HG02885 (cell line): Measurements from ENCODE around the gene ZNF576.
"Not testable (repeated sequence)": the region's sequence is repeated elsewhere in the genome, so short reads cannot be mapped to it uniquely, and the experiment has no call there.

Source experiments
- ATAC-seq: cut with Tn5 transposase; IDR thresholded peaks from one replicate; pipeline ENCODE4 v1.9.1; 2021; ENCODE audit warnings: mild to moderate bottlenecking; ENCODE audit not compliant: unreplicated experiment, poor library complexity

ZNF576 gene, protein sequence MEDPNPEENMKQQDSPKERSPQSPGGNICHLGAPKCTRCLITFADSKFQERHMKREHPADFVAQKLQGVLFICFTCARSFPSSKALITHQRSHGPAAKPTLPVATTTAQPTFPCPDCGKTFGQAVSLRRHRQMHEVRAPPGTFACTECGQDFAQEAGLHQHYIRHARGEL

GRCh38 chr19:43595999-43596841 lies at the start of gene ZNF576, which contains the start of gene IRGQ:
ZNF576 (plus strand) TSS chr19:43596595; CDS start chr19:43597109, 514 bp downstream.
IRGQ (minus strand) TSS chr19:43596134; CDS start chr19:43595338, 796 bp downstream.
- ATAC-seq: peak; percentile 87

- not testable (repeated sequence) for ATAC-seq
Measured at GRCh38 chr19:43547926-43548325, 48.5 kb upstream of the ZNF576 start.

- no peak for ATAC-seq
Measured at GRCh38 chr19:43548706-43549105, 47.7 kb upstream of the ZNF576 start.

DNA sequence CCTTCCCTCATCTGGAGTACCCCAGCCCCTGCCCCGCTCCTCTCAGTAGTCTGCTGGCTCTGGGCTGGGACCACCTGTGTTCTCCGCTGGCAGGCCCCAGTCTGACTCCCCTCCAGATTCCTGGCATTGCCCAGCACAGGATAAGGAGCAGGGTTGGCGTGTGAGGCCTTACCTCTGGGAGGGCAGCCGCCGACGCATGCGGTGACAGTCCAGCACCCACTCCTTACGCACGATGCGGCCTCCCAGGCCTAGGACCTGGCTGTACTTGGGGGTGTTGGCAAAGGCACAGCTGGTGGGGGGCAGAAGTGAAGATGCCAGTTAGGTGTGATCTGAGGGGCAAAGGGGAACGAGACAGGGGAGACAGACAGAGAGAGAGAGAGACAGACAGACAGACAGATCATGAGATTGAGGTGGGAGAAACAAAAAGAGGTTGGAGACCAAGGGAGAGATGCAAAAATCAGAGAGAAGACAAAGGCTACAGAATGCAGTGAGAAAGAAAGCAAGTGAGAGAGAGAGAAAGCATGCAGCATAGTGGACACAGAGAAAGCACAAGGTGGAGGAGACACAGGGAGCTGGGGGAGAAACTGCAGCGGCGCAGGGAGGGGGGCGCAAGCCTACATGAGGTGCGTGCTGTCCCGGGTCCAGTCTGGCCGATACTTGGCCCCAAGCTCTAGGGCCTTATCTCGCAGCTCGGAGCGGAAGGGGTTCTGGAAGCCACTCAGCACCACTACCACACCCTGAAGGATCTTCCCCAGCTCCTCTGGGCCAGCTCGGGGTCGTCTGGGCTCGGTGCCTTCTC lies 44.8 kb upstream of the ZNF576 start:
- no peak for ATAC-seq

- no peak for ATAC-seq
Measured at GRCh38 chr19:43552198-43552450, 44.3 kb upstream of the ZNF576 start.

GRCh38 chr19:43552616-43553015 lies 43.8 kb upstream of the ZNF576 start:
- ATAC-seq: no peak

- no peak for ATAC-seq
Measured at GRCh38 chr19:43553656-43554055, 42.7 kb upstream of the ZNF576 start.

DNA sequence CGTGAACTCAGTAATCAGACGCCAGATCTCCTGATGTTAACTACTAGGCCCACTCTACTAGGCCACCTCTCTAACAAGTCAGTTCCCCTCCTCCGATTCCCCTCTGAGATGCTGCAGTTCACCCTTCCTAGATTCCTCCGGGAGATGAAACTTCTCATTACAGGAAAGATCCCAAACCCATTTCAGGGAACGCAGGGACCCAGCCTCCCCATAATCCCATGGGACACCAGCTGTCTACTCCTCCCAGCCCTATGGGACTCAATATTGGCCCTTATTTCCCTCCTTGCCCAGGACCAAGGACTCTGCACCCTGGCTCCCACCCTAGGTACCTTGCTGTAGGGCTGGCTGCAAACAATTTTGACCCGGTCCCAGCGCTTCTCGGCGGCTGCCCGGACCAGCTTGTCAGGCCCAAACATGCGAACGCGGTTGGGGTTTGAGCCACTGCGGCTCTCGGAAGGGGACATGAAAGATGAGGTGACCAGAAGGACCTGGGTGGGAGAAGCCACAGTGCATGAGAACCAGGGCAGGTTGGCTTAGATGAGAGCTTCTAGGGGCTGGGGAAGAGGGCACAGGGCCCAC lies 42.0 kb upstream of the ZNF576 start:
- no peak for ATAC-seq

DNA sequence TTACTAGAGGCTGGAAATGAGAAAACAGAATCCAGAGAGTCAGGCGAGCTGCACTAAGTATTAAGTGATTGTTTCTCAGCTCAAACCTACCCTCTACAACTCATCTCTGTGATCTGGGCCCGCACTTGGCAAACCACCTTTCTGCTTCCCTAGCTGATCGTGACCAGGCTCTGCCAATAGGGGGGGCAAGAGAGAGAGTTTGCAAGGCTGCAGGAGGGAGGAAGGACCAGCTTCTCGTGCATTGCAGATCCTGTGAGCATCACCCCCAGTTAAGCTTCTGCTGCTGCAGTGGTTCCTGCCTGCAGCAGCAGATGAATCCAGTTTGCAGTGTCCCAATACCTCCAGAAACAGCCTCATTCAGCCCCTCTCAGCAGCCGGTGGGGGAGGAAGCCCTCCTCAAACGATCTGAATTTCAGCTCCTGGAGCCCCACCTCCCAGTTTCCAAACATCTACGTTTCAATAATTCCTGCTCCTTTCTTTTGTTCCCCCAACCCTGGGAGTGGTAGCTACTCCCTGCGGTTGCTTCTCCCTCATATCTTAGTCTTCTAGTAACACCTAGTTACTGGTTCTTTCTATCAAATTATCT lies 41.1 kb upstream of the ZNF576 start:
- ATAC-seq: no peak

DNA sequence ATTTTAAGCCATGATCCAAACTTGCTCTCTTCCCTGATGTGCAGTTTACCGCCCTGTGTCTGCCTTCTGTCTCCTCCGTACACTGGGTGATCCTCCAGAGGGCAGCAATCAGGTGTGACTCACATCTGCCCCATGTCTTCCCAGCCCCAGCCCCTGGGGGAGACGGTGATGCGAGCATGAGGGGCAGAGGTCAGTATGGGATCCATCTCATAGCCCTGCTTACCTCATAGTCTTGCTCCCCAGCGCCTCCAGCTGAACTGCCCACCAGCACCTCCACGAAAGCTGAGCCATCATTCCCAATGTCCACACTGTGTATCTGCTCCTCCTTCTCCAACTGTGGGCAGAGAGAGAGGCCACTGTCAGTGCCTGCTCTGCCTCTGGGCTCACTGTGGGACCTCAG lies 35.7 kb upstream of the ZNF576 start:
- no peak for ATAC-seq

DNA sequence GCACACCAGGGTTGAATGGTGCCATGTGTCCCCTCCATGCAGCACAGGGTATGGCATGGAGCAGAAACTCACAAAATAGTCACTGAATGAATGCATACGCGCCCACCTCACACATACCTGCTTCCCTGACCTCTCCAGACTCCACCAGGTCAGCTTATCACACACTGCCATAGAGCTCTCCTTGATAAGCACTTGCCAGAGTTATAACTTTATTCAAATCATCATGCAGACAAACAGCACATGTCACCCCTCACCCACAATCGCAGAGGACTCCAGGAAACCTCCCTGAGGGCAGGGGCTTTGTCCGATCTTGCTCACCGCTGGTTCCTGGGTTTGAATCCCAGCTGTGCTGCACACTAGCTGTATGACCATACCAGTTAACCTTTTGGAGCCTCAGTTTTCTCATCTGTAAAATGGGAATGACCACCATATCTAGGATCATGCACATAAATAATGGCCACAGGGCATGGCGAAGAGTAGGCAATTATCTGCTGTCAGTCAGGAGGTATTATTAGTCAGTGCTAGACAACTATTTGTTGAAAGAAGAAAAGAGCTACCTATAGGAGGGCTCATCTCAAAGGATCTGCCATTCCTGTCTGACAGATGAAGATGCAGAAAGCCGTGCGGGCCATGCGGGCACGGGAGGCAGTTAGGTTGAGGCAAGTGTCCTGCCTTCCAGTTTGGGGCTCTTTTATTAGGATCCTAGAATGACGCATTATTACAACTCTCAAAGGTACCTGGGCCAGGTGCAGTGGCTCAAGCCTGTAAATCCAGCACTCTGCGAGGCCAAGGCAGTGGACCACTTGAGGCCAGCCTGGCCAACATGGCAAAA lies 35.0 kb upstream of the ZNF576 start:
- ATAC-seq: no peak

GRCh38 chr19:43562226-43562697 lies 34.1 kb upstream of the ZNF576 start:
- no peak for ATAC-seq

GRCh38 chr19:43562698-43563241 lies 33.6 kb upstream of the ZNF576 start:
- no peak for ATAC-seq

GRCh38 chr19:43563816-43564457 lies 32.5 kb upstream of the ZNF576 start:
- ATAC-seq: no peak

DNA sequence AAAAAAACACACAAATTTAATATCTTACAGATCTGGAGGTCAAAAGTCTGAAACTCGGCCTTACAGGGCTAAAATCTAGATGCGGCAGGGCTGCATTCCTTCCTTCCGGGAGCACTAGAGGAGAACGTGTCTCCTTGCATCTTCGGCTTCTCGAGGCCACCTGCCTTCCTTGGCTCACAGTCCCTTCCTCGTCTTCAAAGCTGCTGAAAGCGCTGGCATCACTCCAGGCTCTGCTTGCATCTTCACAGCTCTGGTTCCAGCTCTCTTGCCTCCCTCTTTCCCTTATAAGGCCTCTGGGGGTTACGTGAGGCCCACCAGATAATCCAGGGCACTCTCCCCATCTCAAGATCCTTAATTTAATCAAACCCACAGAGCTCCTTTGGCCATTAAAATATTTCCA lies 31.6 kb upstream of the ZNF576 start:
- no peak for ATAC-seq

DNA sequence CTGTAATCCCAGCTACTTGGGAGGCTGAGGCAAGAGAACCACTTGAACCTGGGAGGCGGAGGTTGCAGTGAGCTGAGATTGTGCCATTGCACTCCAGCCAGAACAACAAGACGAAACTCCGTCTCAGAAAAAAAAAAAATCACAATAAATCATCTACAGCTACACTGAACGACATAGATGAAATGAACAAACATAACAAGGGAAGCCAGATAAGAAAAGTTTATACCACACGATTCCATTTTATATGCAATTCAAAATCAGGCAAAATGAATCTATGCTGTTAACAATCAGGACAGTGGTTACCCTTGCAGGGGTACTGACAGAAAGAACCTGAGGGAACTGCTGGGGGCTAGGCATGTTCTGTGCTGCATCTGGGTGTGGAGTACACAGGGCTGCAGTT lies 26.7 kb upstream of the ZNF576 start:
- no peak for ATAC-seq

DNA sequence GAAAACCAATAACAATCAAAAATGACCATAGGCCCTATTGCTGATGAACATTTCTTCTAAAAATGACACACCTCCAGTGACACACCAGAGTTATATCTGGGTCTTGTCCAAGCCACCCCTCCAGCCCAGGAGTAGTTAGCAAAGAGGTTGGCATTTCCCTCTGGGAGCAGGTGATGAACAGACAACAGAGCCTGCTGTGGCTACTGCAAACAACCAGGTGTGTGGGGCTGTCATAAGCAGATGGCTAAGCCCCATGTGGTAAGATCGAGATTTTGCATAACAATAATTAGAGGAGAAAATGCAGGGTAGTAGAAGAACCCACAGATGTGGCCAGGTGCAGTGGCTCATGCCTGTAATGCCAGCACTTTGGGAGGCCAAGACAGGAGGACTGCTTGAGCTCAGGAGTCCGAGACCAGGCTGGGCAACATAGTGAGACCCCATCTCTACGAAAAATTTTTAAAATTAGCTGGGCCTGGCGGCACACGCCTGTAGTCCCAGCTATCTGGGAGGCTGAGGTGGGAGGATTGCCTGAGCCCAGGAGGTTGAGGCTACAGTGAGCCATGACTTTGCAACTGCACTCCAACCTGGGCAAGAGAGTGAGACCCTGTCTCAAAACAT lies 26.1 kb upstream of the ZNF576 start:
- ATAC-seq: no peak

GRCh38 chr19:43572171-43572588 lies 24.2 kb upstream of the ZNF576 start:
- ATAC-seq: no peak
